ENCODE data around the gene LYZL2. TPM values are rescaled to one million over a fixed set of nuclear protein-coding genes. Genes with fewer than 3 reads are reported as not detected.
A peak's percentile ranks its signal among the peaks of the same experiment; 100 is the strongest.

The LYZL2 gene
- polyA plus RNA-seq, 1 donor = not detected

DNA sequence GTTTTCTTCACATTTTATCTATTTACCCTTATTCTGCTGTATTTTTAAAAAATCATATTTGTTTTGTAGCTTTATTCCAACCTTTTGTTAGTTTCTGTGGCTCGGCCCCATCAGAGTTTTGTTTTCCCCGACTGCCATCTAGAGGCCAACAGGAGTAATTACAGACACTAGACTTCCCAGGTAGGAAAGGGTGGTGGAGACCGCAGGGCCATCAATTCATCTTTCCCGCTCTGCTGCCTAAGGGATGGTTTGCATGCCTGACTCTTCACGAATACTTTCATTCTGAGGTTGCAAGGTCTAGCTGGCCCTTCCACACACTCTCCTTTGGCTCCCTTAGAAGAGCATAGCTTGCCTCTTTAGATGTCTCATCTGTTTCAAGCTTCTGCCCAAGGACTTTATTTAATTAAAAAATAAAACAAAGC lies 38.3 kb downstream of the LYZL2 start:
- DNase-seq = peak; percentile 70

DNA sequence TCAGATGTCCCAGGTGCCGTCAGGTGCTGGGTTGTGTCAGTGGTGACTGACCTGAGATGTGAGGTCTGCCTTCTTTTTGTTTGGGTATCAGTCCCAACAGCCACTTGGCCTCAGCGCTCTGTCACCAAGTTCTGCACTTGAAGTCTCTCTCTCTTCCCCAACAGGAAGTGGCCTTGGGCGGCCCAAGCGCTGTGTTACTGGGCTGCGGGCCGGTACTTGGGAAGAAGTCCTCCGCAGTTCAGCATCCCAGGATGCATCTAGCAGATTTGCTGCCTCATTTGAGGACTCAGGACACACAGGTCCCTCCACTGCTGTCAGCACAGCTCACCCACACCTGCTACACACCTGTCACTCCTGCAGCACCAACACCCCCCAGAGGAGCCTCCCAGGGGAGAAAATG lies 40.1 kb downstream of the LYZL2 start:
- no peak for DNase-seq

DNA sequence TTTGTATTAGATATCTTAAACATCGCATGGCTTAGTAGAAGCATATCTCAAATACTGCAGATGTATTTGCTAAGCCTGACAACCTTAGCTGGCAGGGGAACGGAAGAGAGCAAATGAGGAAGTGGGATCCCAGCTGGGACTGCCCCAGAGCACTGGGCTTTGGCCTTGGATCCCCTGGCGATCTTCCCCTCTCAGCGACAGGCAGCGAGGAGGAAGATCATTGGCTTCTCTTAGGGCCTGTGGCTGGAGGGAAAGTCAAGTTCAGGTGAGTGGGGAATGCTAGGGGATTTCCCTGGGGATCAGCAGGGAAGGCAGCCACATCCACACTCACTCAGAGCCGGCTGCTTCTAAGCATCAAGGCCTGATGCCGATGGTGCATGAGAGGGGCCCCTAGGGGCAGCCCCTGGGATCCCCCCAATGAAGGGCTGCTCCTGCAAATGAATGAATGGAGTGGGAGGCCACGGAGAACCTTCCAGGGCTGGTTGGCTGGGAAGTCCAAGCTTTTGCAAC lies 42.0 kb downstream of the LYZL2 start:
- no peak for DNase-seq

DNA sequence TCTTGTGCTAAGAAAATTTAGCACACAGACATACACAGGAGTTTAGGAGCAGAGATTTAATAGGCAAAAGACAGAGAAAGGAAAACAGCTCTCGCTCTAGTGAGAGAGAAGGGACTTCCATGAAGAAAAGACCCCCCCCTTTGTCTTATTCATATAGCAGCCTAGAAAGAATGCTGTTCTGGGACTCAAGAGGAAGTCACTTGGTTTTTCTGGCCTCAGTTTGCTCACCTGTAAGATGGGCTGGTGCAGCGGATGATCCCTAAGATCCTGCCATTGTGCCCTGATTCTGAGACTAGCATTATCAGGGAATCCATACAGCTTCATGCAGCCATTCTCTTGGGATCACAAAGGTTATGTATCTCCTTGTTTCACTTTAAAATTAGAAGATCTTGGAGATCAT lies 42.7 kb downstream of the LYZL2 start:
- no peak for DNase-seq

DNA sequence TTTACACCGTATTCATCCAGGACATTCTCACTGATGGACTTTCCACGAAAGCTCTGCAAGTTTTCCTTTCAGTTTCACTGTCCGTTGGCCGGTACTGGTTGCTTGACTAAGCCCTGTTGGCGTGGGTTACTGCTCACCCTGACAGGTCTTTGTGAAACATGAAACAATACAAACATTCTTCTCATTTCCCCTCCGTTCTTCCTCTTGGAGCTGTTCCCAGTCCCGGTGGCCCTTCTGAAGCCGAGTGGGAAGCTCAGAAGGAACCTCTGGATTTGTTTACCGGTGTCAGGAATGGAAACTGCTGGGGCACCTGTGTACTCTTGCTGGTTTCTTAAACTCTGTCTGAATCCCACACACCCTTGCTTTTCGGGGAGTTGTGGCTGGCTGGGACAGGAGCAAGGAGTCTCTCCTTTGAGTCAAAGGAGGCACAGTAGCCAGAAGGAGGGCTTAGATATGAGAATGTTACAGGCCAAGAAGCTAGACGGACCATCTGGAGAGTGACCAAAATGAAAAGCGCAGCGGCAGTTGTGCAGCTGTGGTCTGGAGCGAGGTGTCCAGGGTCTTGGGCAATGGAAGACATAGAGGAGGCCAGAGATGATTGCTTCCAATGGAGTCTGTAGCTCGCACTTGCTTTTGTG lies 45.7 kb downstream of the LYZL2 start:
- DNase-seq = peak; percentile 80

DNA sequence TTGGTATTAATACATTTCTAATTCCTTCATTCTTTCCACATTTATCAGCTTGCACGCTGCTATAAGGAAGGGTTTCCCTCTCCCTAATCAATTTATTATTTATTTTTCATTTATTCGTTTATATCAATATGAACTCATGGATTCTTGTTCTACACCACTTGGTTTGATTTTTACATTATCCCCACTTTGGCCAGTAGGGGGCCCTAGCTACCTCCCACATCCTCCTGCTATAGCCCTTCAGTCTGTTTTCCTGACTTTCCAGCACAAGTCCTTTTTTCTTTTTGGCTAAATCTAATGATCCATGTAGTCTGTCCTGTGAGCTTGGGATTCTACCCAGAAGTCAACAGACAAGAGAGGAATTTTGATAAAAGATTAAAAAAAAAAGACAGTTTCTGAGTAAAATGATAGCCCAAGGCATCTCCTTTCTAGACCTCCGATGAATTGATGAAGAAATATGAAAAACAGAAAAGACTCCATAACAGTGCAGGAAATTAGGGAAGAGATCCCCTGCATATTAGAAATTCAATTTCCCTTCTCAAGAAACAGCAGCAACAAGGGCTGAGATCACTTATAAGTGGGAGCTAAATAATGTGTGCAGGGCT lies 47.7 kb downstream of the LYZL2 start:
- DNase-seq = no peak

DNA sequence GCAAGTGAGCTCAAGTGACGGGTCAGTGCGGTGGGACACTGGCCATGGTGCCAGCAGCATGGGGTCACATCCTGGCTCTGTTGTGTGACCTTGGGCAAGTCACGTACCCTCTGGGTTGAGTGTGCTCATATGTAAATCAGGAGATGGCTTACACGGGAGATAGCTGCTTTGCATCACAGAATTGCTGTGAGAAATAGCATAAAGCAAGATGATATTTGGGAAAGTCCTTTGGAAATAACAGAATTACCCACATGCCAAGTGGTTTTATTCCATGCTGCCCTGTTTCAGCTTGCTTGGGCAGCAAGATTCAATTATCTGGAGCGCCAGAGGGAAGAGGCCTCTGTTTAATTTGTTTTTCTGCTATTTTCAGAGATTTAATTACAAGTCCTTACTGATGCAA lies 48.9 kb downstream of the LYZL2 start:
- no peak for DNase-seq

DNA sequence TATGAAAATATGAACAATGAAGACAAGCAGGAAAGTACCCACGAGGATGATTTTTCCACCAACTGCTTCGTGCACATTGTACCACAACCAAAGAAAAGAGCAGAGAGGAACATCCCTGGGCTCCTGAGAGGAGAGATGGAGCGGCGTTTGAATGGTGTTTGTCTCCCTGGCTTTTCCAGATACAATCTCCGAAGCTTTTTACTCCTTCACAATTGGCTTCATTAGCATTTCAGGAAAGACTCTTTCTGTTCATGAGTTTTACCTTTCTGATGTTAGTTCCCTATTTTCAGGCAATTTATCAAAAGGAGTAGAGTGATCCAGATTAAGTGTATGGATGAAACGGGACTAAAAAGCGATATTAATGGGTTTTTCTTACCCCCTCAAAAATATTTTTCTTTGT lies 49.3 kb downstream of the LYZL2 start:
- no peak for DNase-seq

DNA sequence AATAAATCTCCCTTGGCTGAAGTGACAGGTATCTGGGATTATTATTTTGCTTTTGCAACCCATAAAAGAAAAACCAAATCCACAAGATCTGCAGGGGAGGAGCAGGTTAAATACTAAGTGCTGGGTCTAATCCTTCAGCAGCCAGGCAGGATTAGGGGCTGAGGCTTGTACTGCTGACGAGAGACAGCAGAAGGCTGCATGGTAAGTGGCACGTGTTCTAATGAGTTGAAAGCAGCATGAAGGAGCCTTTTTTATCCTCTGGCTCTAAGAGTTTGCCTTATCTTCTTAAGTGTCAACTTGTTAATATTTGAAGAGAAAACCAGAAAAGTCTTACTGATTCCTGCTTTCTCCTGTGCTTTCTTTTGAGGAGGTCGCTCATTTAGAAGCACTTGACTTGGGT lies 50.0 kb downstream of the LYZL2 start:
- DNase-seq = no peak

DNA sequence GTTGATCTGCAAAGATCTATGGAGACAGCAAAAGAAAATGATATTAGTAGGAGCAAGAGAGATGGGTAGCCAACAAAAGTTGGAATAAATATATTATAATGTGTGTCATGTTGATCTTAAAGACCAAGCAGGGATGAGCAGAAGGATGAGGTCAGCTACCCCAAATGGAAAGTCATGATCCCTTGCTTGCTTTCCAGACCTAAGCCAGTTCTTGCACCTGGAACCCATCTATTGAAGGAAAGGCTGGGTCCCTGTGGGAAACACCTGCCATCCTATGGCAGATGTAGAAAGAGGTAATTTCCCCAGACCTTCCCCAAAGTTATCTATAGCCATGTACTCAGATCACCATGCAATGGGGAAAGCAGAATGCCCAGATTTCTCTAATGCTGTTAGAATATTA lies 52.5 kb downstream of the LYZL2 start:
- peak; percentile 44 for DNase-seq

DNA sequence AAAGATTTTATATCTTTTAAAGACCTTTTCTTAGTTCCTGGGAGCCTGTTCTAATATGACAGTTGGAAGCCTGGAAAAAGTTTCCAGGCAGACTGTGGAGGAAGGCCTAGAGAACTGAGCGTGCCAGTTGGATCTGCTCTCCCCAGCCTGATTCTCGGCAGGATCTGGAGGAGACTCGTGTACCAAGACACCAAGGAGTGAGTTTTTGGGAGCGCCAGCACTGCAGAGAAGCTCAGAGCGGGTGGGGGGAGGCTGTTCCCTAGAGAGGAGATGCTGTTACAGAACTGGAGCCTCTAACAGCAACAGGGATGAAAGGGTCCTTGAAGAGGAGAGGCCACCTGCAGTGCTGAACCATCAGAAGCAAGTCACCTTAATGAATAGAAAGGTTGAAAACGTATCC lies 52.9 kb downstream of the LYZL2 start:
- peak; percentile 69 for DNase-seq

DNA sequence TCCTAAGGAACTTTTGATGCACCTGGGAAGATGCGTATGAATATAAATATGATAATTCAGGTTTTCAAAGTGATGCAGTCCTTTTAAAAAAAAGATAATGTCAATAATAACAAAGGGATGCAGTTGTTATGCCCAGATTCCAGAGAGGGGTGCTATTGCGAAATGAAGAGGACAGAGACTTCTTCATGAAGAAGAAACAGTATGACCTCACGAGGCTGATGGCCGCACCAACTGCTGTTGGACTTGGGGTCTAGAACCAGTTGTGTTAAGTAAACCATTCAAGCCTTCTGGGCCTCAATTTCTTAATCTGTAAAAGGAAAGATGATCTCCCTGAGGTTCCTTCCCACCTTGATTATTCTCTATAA lies 55.1 kb downstream of the LYZL2 start:
- DNase-seq = no peak

DNA sequence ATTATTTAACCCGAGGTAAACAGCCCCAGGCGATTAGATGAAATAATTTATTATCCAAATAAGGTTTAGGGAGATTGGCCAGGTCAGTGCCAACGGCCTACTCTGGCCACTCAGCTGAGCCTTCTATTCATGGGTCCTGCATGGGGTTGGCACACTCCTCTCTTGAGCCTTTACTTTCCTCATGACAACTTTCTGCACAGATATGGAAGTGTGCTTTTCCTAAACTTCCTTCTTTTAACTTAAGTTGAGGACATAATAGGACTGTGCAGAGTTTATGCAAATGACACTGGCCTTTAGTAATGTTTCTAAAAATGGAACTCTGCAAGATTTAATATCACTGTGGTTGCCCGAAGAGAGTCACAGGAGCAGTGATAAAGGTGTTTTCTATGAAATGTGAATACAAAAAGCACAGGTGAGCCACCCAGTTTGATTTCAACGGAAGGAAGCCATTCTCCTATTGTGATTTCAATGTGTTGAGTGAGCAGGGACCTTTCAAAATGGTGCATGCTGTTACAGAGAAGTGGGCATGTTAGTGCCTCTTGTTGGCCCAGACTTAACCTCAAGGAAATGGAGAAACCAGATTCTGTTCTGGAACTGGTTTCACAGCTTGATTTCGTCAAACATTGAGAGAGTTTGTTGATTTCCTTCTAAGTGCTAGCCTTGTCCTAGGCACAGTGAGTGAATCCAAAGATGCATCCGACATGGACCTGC lies 55.7 kb downstream of the LYZL2 start:
- DNase-seq = no peak

DNA sequence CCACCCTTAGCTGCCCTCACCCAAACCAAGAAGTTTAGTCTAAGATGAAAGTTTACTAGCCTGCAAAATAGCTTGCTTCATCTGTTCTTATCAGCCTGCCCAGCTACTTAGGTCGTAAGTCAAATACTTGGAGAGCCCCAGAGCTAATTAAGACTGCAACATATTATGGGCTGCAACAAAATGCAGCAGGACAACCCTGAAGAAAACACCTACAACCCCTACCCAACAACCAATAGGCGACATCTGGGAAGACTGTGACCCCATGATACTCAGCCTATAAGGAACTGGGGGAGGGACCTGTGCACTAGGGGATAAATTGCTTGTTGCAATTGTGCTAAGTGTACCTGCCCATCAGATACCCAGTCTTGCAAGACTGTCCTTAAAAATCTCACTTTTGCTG lies 64.1 kb downstream of the LYZL2 start:
- no peak for DNase-seq

DNA sequence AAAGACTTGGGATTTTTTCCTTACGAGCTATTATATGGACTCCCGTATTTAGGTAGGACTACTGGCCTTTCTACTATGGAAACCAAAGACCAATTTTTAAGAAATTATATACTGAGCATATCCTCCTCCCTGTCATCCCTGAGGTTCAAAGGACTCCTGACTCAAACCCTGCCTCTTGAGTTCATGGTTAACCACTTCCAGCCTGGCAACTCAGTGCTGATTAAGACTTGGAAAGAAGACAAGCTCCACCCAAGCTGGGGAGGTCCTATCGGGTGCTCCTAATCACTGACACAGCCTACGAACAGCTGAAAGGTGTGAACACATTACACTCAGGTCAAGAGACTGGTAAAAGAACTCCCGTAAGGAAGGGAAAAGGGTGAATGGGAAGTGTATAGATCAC lies 66.8 kb downstream of the LYZL2 start:
- no peak for DNase-seq

Other genes starting within 250 kb of the LYZL2 start
- 2.3 TPM for gene MAP3K8, start 195.6 kb downstream of the LYZL2 start, polyA plus RNA-seq (ENCODE audit: insufficient read length)